ENCODE measurements around the gene UTP4.

Gene UTP4

DNA sequence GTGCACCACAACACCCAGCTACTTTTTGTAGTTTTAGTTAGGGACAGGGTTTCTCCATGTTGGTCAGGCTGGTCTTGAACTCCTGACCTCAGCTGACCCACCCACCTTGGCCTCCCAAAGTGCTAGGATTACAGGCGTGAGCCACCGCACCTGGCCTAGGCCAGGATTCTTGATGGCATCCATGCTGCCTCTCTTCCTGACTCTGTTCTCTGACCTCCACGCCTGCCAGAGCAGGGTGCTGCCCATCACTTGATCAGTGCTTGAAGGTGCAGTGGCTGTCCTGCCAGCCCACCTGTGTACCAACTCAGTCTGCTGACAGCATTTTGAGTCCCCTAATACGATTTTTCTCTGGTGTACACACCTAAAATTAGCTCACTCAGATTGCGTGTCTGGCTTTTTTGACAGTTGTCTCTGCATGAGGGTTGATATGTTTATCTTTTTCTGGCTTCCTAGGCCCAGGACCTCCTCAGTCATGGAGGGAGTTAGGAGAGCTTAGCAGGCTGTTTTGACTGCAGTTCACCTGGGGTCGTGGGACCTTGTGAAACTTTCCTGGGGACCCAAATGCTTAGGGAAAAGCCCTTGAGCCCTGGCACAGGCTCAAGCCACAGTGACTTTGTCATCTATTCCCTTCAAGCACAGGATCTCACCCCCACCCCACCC is 21.1 kb upstream of the UTP4 start:
- TF ChIP-seq, protein P1, sequence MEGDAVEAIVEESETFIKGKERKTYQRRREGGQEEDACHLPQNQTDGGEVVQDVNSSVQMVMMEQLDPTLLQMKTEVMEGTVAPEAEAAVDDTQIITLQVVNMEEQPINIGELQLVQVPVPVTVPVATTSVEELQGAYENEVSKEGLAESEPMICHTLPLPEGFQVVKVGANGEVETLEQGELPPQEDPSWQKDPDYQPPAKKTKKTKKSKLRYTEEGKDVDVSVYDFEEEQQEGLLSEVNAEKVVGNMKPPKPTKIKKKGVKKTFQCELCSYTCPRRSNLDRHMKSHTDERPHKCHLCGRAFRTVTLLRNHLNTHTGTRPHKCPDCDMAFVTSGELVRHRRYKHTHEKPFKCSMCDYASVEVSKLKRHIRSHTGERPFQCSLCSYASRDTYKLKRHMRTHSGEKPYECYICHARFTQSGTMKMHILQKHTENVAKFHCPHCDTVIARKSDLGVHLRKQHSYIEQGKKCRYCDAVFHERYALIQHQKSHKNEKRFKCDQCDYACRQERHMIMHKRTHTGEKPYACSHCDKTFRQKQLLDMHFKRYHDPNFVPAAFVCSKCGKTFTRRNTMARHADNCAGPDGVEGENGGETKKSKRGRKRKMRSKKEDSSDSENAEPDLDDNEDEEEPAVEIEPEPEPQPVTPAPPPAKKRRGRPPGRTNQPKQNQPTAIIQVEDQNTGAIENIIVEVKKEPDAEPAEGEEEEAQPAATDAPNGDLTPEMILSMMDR (IDR thresholded peaks at IDR 0.05; ENCODE audit: low read depth, low read length, poor library complexity, severe bottlenecking) = no peak
- TF ChIP-seq EZH2phosphoT487 (IDR thresholded peaks at IDR 0.05; ENCODE audit: borderline replicate concordance, low read length) = no peak
- no peak overlapping the region for H3K4me2 ChIP-seq (ENCODE audit: low read length)
- no peak overlapping the region for H3K27ac ChIP-seq (ENCODE audit: low read depth, low read length)
- no peaks in the 10 kb centered on the region for H3K79me2 ChIP-seq (ENCODE audit: control insufficient read depth, low read length)
- peaks cover 21% of the 10 kb centered on the region for H3K4me1 ChIP-seq (ENCODE audit: control insufficient read depth, low read length)
- no peaks in the 10 kb centered on the region for H3K9me3 ChIP-seq (ENCODE audit: control insufficient read depth, insufficient read depth, low read length)
- no peaks in the 10 kb centered on the region for H3K9me2 ChIP-seq (replicated peaks; ENCODE audit: control insufficient read depth, low read length)
- H3K27me3 ChIP-seq (ENCODE audit: control insufficient read depth, low read length) = peaks cover 14% of the 10 kb centered on the region
- no peaks in the 10 kb centered on the region for H3F3A ChIP-seq (ENCODE audit: control insufficient read depth, insufficient read depth)
- H4K20me1 ChIP-seq (ENCODE audit: control insufficient read depth, insufficient read depth, low read depth, low read length) = peaks cover 7% of the 10 kb centered on the region; the same call in 1 of the 2 replicates
- no peak overlapping the region for H3K4me3 ChIP-seq (ENCODE audit: low read length)
- peaks cover 12% of the 10 kb centered on the region for H3K36me3 ChIP-seq (ENCODE audit: control insufficient read depth, low read length)

DNA sequence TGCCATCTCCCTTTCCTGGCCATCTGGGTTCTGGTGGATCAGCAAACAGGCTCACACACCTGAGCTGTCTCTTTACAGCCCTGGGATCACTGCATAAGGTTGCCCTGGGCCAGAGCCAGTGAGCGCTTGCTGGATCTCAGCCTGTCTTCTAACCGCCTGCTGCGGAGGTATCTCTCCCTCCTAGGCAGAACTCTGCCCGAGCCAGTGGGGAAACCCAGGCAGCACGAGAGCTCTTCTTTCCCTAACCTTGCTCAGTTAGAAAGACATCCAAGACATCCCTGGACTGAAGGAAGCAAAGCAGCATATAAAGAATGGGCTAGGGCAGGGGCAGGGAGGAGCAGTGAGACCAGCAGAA is 20.6 kb upstream of the UTP4 start:
- H3K4me2 ChIP-seq (ENCODE audit: low read length) = no peak overlapping the region
- H3K4me3 ChIP-seq (ENCODE audit: low read length) = no peak overlapping the region
- TF ChIP-seq EZH2phosphoT487 (IDR thresholded peaks at IDR 0.05; ENCODE audit: borderline replicate concordance, low read length) = no peak
- TF ChIP-seq, protein P1 (IDR thresholded peaks at IDR 0.05; ENCODE audit: low read depth, low read length, poor library complexity, severe bottlenecking) = no peak
- peaks cover 17% of the 10 kb centered on the region for H3K36me3 ChIP-seq (ENCODE audit: control insufficient read depth, low read length)
- H3F3A ChIP-seq (ENCODE audit: control insufficient read depth, insufficient read depth) = no peaks in the 10 kb centered on the region
- H3K4me1 ChIP-seq (ENCODE audit: control insufficient read depth, low read length) = peaks cover 15% of the 10 kb centered on the region
- peaks cover 9% of the 10 kb centered on the region for H3K27me3 ChIP-seq (ENCODE audit: control insufficient read depth, low read length)
- H3K79me2 ChIP-seq (ENCODE audit: control insufficient read depth, low read length) = peaks cover 3% of the 10 kb centered on the region; the same call in 1 of the 2 replicates
- no peak overlapping the region for H3K27ac ChIP-seq (ENCODE audit: low read depth, low read length)
- H3K9me2 ChIP-seq (replicated peaks; ENCODE audit: control insufficient read depth, low read length) = no peaks in the 10 kb centered on the region
- no peaks in the 10 kb centered on the region for H3K9me3 ChIP-seq (ENCODE audit: control insufficient read depth, insufficient read depth, low read length)
- peaks cover 11% of the 10 kb centered on the region; the same call in 1 of the 2 replicates for H4K20me1 ChIP-seq (ENCODE audit: control insufficient read depth, insufficient read depth, low read depth, low read length)

DNA sequence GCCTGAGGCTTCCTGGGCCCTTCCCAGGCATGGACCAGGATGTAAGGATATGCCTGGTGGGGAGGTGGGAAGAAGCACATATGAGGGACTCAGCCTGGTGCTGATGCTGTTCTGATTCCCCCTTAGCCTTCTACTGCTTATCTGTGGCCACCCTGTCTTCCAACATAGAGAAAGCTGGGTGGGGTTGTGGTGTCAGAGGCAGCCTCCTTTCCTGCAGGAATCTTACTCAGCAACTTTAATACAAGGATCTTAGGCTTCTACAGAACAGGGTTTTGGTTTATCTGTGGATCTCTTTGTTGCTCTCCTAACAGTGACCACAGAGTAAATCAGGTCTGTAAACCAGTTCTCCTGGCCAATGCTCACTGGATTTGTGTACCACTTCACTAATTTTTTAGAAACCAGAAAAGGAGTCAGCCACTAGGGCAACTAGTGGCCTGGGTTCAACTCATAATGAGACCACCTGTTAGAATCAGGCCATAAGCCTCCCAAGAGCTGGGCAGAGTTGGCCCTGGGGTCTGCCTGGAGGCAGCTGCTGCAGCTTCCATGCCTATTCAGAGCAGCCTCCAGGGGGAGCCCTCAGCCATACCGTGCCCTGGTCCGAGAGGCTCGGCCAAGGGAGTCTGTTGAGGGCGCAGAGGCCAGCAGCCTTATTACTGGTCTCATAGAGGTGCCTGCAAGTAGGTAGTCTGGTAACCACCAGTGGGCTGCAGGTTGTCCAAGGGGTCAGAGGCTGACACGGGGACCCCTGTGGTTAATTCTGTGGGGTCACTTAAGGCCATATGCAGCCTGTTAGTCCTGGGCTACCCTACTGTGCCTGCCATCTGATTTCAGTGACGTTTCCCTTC is 19.9 kb upstream of the UTP4 start:
- Histone ChIP-seq H3F3A (ENCODE audit: control insufficient read depth, insufficient read depth) (peaks cover 4% of the 10 kb centered on the region), H3K79me2 (ENCODE audit: control insufficient read depth, low read length) (peaks cover 5% of the 10 kb centered on the region; the same call in 1 of the 2 replicates), H4K20me1 (ENCODE audit: control insufficient read depth, insufficient read depth, low read depth, low read length) (peaks cover 11% of the 10 kb centered on the region; the same call in 1 of the 2 replicates), H3K9me3 (ENCODE audit: control insufficient read depth, insufficient read depth, low read length) (no peaks in the 10 kb centered on the region), H3K9me2 (replicated peaks; ENCODE audit: control insufficient read depth, low read length) (no peaks in the 10 kb centered on the region), H3K4me2 (ENCODE audit: low read length) (no peak overlapping the region), H3K27me3 (ENCODE audit: control insufficient read depth, low read length) (peaks cover 3% of the 10 kb centered on the region), H3K27ac (ENCODE audit: low read depth, low read length) (no peak overlapping the region), H3K36me3 (ENCODE audit: control insufficient read depth, low read length) (peaks cover 22% of the 10 kb centered on the region), H3K4me3 (ENCODE audit: low read length) (no peak overlapping the region), H3K4me1 (ENCODE audit: control insufficient read depth, low read length) (peaks cover 9% of the 10 kb centered on the region)
- no peak for TF ChIP-seq EZH2phosphoT487 (IDR thresholded peaks at IDR 0.05; ENCODE audit: borderline replicate concordance, low read length)
- TF ChIP-seq, protein P1 (IDR thresholded peaks at IDR 0.05; ENCODE audit: low read depth, low read length, poor library complexity, severe bottlenecking) = peak; percentile 84
